GM11168 (cell line): Measurements from ENCODE around the gene TCF4.

Experiments used
- in situ Hi-C: fragments of 300-500 bp; cut with MboI; formaldehyde crosslinking; loops from one replicate; pipeline ENCODE4 v1.12.0; 2022; ENCODE audit warnings: low sequenced_read_pairs; ENCODE audit not compliant: unreplicated experiment

The TCF4 gene

GRCh38 chr18:55287935-55288868 is 299.8 kb downstream of the TCF4 start:
- in situ Hi-C loops = no loop called here

GRCh38 chr18:55287149-55287806 is 300.7 kb downstream of the TCF4 start:
- in situ Hi-C loops = no loop called here

- in situ Hi-C loops = no loop called here
Observed at GRCh38 chr18:55286257-55286825, 301.7 kb downstream of the TCF4 start.

- in situ Hi-C loops = no loop called here
Observed at GRCh38 chr18:55284614-55285013, 303.4 kb downstream of the TCF4 start.

GRCh38 chr18:55283309-55283708 is 304.7 kb downstream of the TCF4 start:
- in situ Hi-C loops = no loop called here

GRCh38 chr18:55280503-55280902 is 307.5 kb downstream of the TCF4 start:
- in situ Hi-C loops = no loop called here

- in situ Hi-C loops = no loop called here
Observed at GRCh38 chr18:55275039-55275901, 312.7 kb downstream of the TCF4 start.

- in situ Hi-C loops = no loop called here
Observed at GRCh38 chr18:55272510-55273243, 315.3 kb downstream of the TCF4 start.

- in situ Hi-C loops = no loop called here
Observed at GRCh38 chr18:55269622-55270021, 318.4 kb downstream of the TCF4 start.

GRCh38 chr18:55268628-55269275 is 319.2 kb downstream of the TCF4 start:
- in situ Hi-C loops = no loop called here

- in situ Hi-C loops = no loop called here
Observed at GRCh38 chr18:55268151-55268601, 319.8 kb downstream of the TCF4 start.

GRCh38 chr18:55266981-55267380 is 321.0 kb downstream of the TCF4 start:
- in situ Hi-C loops = no loop called here

GRCh38 chr18:55265984-55266383 is 322.0 kb downstream of the TCF4 start:
- in situ Hi-C loops = no loop called here

- in situ Hi-C loops = no loop called here
Observed at GRCh38 chr18:55265130-55265675, 322.8 kb downstream of the TCF4 start.

- in situ Hi-C loops = no loop called here
Observed at GRCh38 chr18:55264108-55264507, 323.9 kb downstream of the TCF4 start.

GRCh38 chr18:55262021-55262560 is 325.9 kb downstream of the TCF4 start:
- in situ Hi-C loops = no loop called here

- in situ Hi-C loops = no loop called here
Observed at GRCh38 chr18:55261253-55261652, 326.7 kb downstream of the TCF4 start.

GRCh38 chr18:55258088-55258487 is 329.9 kb downstream of the TCF4 start:
- in situ Hi-C loops = no loop called here

- in situ Hi-C loops = no loop called here
Observed at GRCh38 chr18:55256929-55257289, 331.1 kb downstream of the TCF4 start.
